SU-DHL-6 (cell line): ENCODE data around the gene TPPP2.

Experiments
- H2AFZ ChIP-seq: fragments of 200-600 bp; sonication (generic); 2 replicates; pipeline ENCODE4 v1.6.1; 2014; ENCODE audit warnings: low read depth, mild to moderate bottlenecking, moderate library complexity, mixed read lengths, antibody characterized with exemption, low read length; ENCODE audit not compliant: severe bottlenecking
- H3F3A ChIP-seq: fragments of 200-600 bp; shearing (Covaris generic); 2 replicates; pipeline ENCODE4 v1.6.0; 2016; ENCODE audit warnings: antibody characterized with exemption, mild to moderate bottlenecking; ENCODE audit not compliant: insufficient read depth
- H3K27ac ChIP-seq: fragments of 200-600 bp; sonication (generic); 2 replicates; pipeline ENCODE4 v1.5.1; 2016; ENCODE audit warnings: low read depth, mild to moderate bottlenecking, low read length, moderate library complexity, mixed read lengths
- H3K27me3 ChIP-seq: fragments of 200-600 bp; sonication (generic), shearing (Covaris generic); 2 replicates; pipeline ENCODE4 v1.6.0; 2014; ENCODE audit warnings: mild to moderate bottlenecking, low read length
- H3K36me3 ChIP-seq: fragments of 200-600 bp; sonication (generic); 2 replicates; pipeline ENCODE4 v1.6.1; 2014; ENCODE audit warnings: mild to moderate bottlenecking, low read length, mixed read lengths
- H3K4me2 ChIP-seq: fragments of 300-600, 200-600 bp; shearing (Covaris generic), sonication (generic); 2 replicates; pipeline ENCODE4 v1.6.0; 2014; ENCODE audit warnings: low read length, low read depth, mild to moderate bottlenecking; ENCODE audit not compliant: poor library complexity, severe bottlenecking
- H3K4me3 ChIP-seq: fragments of 200-600 bp; sonication (generic); 2 replicates; pipeline ENCODE4 v1.5.1; 2014; ENCODE audit warnings: antibody characterized with exemption, low read length, mild to moderate bottlenecking, mixed read lengths; ENCODE audit not compliant: insufficient read depth, poor library complexity, severe bottlenecking
- H3K79me2 ChIP-seq: fragments of 200-600 bp; sonication (generic); 2 replicates; pipeline ENCODE4 v1.6.1; 2014; ENCODE audit warnings: mild to moderate bottlenecking, low read length, moderate library complexity; ENCODE audit not compliant: insufficient read depth
- H3K9ac ChIP-seq: fragments of 200-600 bp; sonication (generic); 2 replicates; pipeline ENCODE4 v1.7.0; 2014; ENCODE audit warnings: mild to moderate bottlenecking, low read length
- H3K9me2 ChIP-seq: fragments of 200-600 bp; sonication (generic); replicated peaks from 2 replicates; pipeline ENCODE4 v1.6.1; 2014; ENCODE audit warnings: low read length; ENCODE audit not compliant: insufficient read depth
- H3K9me3 ChIP-seq: fragments of 200-600 bp; sonication (generic); 2 replicates; pipeline ENCODE4 v1.6.1; 2014; ENCODE audit warnings: low read length, mixed read lengths; ENCODE audit not compliant: insufficient read depth
- H4K20me1 ChIP-seq: fragments of 200-600 bp; sonication (generic); 2 replicates; pipeline ENCODE4 v1.6.1; 2014; ENCODE audit warnings: low read depth, mild to moderate bottlenecking, antibody characterized with exemption, low read length, moderate library complexity, mixed read lengths
- EZH2phosphoT487 ChIP-seq: fragments of 200-600 bp; sonication (generic), shearing (Covaris generic); conservative IDR thresholded peaks from 2 replicates; pipeline ENCODE4 v1.6.1; 2018; ENCODE audit warnings: mild to moderate bottlenecking, antibody characterized with exemption, low read length, moderate library complexity, mixed read lengths
- TF ChIP-seq, protein P1 (sequence below): fragments of 200-600 bp; sonication (generic); IDR thresholded peaks from one replicate; pipeline ENCODE4 v1.5.1; 2017; ENCODE audit warnings: antibody characterized with exemption, mild to moderate bottlenecking, low read length, moderate library complexity; ENCODE audit not compliant: insufficient read depth, poor library complexity, severe bottlenecking

TPPP2 gene

GRCh38 chr14:21070610-21071224, 40.7 kb downstream of the TPPP2 start:
- H3K27ac ChIP-seq: no peak overlapping the region
- TF ChIP-seq, protein P1, sequence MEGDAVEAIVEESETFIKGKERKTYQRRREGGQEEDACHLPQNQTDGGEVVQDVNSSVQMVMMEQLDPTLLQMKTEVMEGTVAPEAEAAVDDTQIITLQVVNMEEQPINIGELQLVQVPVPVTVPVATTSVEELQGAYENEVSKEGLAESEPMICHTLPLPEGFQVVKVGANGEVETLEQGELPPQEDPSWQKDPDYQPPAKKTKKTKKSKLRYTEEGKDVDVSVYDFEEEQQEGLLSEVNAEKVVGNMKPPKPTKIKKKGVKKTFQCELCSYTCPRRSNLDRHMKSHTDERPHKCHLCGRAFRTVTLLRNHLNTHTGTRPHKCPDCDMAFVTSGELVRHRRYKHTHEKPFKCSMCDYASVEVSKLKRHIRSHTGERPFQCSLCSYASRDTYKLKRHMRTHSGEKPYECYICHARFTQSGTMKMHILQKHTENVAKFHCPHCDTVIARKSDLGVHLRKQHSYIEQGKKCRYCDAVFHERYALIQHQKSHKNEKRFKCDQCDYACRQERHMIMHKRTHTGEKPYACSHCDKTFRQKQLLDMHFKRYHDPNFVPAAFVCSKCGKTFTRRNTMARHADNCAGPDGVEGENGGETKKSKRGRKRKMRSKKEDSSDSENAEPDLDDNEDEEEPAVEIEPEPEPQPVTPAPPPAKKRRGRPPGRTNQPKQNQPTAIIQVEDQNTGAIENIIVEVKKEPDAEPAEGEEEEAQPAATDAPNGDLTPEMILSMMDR: no peak
- TF ChIP-seq EZH2phosphoT487: 0 out of 2 replicates have a peak, but pooled peaks have one; percentile 60
- H3K4me3 ChIP-seq: peak overlapping the region; percentile 39
- peak overlapping the region; percentile 61 for H3K4me2 ChIP-seq
- H3K9ac ChIP-seq: peak overlapping the region; percentile 33; the same call in 1 of the 2 replicates
- H2AFZ ChIP-seq: no peak overlapping the region
- no peaks in the 10 kb centered on the region for H3K9me2 ChIP-seq
- no peaks in the 10 kb centered on the region for H3F3A ChIP-seq
- no peaks in the 10 kb centered on the region for H3K79me2 ChIP-seq
- no peaks in the 10 kb centered on the region for H3K9me3 ChIP-seq
- H4K20me1 ChIP-seq: no peaks in the 10 kb centered on the region
- no peaks in the 10 kb centered on the region for H3K27me3 ChIP-seq
- H3K36me3 ChIP-seq: no peaks in the 10 kb centered on the region

DNA sequence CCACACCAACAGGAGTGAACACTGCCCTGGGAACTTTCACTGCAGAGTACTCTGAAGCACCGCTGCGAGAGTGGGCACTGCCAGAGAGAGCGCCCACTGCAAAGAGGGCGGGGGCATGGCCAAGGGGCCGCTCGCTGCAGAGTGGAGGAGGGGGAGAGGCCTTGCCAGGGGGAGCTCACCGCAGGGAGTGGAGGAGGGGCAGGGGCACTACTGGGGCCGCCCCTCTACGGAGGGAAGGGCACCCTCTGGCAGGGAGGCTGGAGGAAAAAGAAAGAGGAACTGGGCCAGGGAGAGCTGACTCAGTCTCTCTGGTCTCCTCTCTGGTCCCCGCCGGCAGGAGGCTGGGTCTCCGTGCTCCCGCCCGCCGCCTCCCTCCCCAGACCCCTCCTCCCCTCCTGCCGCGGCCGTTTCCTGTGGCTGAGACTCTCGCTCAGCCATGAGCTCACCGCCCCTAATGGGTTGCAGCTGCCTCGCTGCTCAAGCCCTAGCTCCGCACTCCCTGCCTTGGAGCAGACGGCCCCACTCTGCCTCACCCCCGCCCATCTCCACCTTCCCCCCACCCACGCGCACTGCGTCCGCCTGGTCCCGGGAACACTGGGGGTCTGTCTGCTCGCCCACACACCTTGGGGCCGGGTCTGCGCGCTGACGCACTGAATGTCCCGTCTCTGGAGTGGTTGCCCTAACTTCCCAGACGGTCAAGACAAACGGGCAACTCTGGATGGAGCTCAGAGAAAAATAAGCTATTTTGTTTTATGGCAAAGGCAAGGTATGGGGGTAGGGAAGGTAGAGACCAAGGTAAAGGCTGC, 41.4 kb downstream of the TPPP2 start:
- no peaks in the 10 kb centered on the region for H3F3A ChIP-seq
- peak overlapping the region; percentile 20 for H3K4me3 ChIP-seq
- H3K36me3 ChIP-seq: no peaks in the 10 kb centered on the region
- no peaks in the 10 kb centered on the region for H3K27me3 ChIP-seq
- TF ChIP-seq, protein P1: no peak
- TF ChIP-seq EZH2phosphoT487: no peak
- no peaks in the 10 kb centered on the region for H3K9me2 ChIP-seq
- no peaks in the 10 kb centered on the region for H4K20me1 ChIP-seq
- peak overlapping the region; percentile 61 for H3K4me2 ChIP-seq
- no peak overlapping the region for H3K27ac ChIP-seq
- no peaks in the 10 kb centered on the region for H3K79me2 ChIP-seq
- no peak overlapping the region for H2AFZ ChIP-seq
- H3K9me3 ChIP-seq: no peaks in the 10 kb centered on the region
- H3K9ac ChIP-seq: peak overlapping the region; percentile 33; the same call in 1 of the 2 replicates

DNA sequence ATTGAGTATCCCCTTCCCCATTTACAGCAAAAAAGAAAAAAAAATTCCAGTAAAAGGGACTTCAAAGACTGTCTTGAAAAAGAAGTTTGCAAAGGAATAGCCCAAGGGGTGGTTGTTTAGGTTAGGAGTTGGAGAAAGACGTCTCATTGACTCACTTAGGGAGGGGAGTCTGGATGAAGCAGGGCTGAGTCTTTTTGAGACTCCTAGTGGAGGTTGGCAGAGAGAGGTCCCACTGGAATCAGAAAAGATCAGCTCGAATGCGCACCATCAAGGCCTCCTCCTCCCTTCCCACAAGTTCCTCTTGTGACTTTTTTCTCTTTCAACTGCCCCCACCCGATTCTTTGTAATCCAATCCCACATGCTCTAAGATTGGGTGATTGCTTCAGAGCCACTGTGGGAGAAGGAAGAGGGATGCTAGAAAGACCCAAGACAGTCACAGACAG, 42.0 kb downstream of the TPPP2 start:
- Histone ChIP-seq H3K27ac (no peak overlapping the region), H3K9me3 (no peaks in the 10 kb centered on the region), H3K79me2 (no peaks in the 10 kb centered on the region), H3F3A (no peaks in the 10 kb centered on the region), H3K4me2 (peak overlapping the region; percentile 61), H2AFZ (no peak overlapping the region), H3K36me3 (no peaks in the 10 kb centered on the region), H3K4me3 (no peak overlapping the region), H3K27me3 (no peaks in the 10 kb centered on the region), H4K20me1 (no peaks in the 10 kb centered on the region), H3K9me2 (no peaks in the 10 kb centered on the region), H3K9ac (peak overlapping the region; percentile 33; the same call in 1 of the 2 replicates)
- TF ChIP-seq EZH2phosphoT487: 0 out of 2 replicates have a peak, but pooled peaks have one; percentile 22
- TF ChIP-seq, protein P1: no peak
